Neural cell (in vitro differentiated cells): ENCODE data around the gene ABCC11.

Experiments used
- CTCF ChIP-seq: fragments of 450-650 bp; IDR thresholded peaks from 2 replicates; pipeline ENCODE4 v1.5.1; 2014; ENCODE audit warnings: antibody characterized with exemption, mild to moderate bottlenecking, moderate library complexity; ENCODE audit not compliant: poor library complexity, severe bottlenecking
- EZH2 ChIP-seq: fragments of 200-600, 300-800 bp; shearing (Covaris generic), sonication (generic); IDR thresholded peaks from 2 replicates; pipeline ENCODE4 v1.6.1; 2014; ENCODE audit warnings: antibody characterized with exemption, low read length, borderline replicate concordance, mild to moderate bottlenecking; ENCODE audit not compliant: insufficient read depth, poor library complexity, severe bottlenecking
- POLR2AphosphoS5 ChIP-seq: IDR thresholded peaks from 2 replicates; pipeline ENCODE4 v1.6.1; 2012

DNA sequence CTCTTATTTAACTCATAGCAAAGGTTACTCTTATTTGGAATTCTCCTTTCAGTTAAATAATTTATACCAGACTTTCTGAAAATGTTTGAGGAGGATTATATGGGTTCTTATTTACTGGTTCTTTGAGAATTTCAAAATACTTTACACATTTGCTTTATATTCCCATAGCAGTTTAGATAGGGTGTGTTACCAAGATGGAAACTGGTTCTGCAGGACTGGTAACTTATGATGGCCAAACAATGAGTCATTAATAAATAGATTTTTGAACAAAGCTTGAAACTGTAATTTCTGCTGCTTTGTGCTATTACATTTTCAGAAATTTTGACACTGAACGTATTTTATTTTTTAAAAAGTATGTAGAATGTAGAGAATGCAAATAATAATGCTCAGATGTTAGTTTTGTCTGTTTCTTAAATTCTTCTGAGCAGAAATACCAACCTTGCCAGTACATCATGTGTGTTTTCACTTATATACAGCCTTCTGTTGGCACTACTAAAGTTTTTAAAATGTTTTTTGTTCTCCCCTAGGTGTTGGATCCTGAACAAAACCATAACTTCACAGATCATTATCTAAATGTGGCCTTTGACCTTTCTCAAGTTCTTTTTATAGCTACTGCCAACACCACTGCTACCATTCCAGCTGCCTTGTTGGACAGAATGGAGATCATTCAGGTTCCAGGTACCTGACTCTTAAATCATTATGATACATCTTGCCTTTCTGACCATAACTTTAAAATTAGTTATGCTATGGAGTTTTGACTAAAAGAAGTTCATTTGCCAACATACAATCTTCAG lies 48.3 kb upstream of the ABCC11 start:
- TF ChIP-seq CTCF (no peak), EZH2 (no peak), POLR2AphosphoS5 (no peak)
